SH-SY5Y (cell line): ENCODE results near the gene EFHD1.

Experiments
- GATA2 ChIP-seq: IDR thresholded peaks from 2 replicates; pipeline ENCODE4 v1.6.1; 2011; ENCODE audit warnings: mild to moderate bottlenecking, low read depth, low read length
- GATA3 ChIP-seq: IDR thresholded peaks from 2 replicates; pipeline ENCODE4 v1.6.1; 2011; ENCODE audit warnings: low read depth, mild to moderate bottlenecking, low read length, moderate library complexity

DNA sequence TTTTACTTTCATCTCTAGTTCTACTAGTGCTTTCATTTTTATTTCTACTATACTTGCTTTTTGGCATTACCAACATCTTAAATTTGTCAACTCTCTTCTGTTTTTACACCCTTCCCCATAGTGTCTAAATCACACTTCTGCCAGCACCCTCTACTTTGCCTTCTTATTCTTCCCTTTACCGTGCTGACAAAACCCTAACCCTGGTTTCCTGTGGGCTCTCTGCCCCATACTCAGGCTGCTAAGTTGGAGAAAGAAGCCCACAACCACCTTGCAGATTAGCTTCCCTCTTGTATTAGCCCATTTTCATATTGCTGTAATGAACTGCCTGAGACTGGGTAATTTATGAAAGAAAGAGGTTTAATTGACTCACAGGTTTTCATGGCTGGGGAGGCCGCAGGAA, 88.5 kb downstream of the EFHD1 start:
- TF ChIP-seq GATA3 (no peak), GATA2 (no peak)
